NT2/D1 (cell line): ENCODE results near the gene KCNG1.

Source experiments
- YY1 ChIP-seq: IDR thresholded peaks from 2 replicates; pipeline ENCODE4 v1.6.1; 2011; ENCODE audit not compliant: insufficient read length, insufficient read depth
- ZNF274 ChIP-seq: IDR thresholded peaks from 2 replicates; pipeline ENCODE4 v1.6.1; 2011; ENCODE audit warnings: mild to moderate bottlenecking, low read depth, low read length

GRCh38 chr20:50953821-50954220 lies 69.1 kb downstream of the KCNG1 start:
- TF ChIP-seq YY1 (no peak), ZNF274 (no peak)
